Measurements from ENCODE around the gene MCMBP.
"Not testable (repeated sequence)": the region's sequence is repeated elsewhere in the genome, so short reads cannot be mapped to it uniquely, and the experiment has no call there.

The MCMBP gene

GRCh38 chr10:119830851-119831250 is 41.8 kb downstream of the MCMBP start:
- DNase-seq (ENCODE audit: low read depth), result no peak

- DNase-seq (ENCODE audit: low read depth), result no peak
Measured at GRCh38 chr10:119829429-119829828, 43.2 kb downstream of the MCMBP start.

DNA sequence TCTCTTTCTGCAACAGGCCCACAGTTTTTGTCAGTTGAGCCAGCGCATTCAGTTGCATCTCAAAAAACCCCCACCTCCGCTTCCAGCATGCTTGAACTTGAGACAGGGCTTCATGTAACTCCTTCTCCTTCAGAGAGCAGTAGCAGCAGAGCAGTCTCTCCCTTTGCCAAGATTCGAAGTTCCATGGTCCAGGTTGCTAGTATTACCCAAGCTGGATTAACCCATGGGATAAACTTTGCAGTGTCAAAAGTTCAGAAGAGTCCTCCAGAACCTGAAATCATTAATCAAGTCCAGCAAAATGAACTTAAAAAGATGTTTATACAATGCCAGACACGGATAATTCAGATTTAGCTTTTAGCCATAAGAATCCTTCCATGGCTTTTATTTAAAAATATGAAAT is 45.2 kb downstream of the MCMBP start:
- no peak for DNase-seq (ENCODE audit: low read depth)

DNA sequence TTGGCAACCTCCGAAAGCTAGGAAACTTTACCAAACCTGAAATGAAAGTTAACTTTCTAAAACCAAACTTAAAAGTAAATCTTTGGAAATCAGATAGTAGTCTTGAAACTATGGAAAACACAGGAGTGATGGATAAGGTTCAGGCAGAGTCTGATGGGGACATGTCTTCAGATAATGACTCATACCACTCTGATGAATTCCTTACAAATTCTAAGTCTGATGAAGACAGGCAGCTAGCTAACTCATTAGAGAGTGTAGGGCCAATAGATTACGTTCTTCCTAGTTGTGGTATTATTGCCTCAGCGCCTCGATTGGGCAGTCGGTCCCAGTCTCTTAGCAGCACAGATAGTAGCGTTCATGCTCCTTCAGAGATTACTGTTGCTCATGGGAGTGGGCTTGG is 45.9 kb downstream of the MCMBP start:
- no peak for DNase-seq (ENCODE audit: low read depth)

GRCh38 chr10:119824299-119824698 is 48.3 kb downstream of the MCMBP start:
- no peak for DNase-seq (ENCODE audit: low read depth)

DNA sequence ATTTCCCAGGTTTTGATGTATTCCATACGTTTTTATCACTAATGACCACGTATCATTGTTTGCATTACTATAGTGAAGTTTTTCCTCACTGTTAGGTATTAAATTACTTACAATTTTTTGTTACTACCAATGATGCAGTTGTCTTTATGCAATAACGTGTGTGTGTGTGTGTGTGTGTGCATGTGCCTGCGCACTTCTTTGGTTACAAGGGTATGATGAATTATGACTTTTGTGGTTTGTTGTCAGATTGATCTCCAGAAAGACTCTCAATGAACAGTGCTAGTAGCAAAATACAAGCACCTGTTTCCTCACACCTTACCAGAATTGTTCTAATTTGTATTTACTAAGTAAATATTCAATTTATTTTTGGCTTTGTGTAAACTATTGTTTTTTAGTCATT is 51.5 kb downstream of the MCMBP start:
- no peak for DNase-seq (ENCODE audit: low read depth)

DNA sequence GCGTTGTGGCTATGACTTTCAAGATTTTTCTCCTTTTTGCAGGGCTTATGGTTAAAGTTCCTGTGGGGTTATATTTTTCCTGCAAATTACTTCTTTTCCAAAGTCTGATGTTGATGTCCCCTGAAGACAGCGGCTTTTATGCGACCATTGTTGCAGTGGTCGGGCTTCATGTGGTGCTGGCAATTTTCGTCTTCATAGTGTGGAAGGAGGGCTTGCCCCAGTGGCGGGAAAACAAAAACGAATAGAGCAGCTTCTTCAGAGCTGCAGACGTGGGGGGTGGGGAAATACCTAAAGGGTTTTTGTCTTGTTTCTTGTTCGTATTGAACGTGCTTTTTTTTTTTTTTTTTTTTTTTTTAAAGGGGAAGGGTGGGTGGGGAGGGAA is 53.8 kb downstream of the MCMBP start:
- no peak for DNase-seq (ENCODE audit: low read depth)

DNA sequence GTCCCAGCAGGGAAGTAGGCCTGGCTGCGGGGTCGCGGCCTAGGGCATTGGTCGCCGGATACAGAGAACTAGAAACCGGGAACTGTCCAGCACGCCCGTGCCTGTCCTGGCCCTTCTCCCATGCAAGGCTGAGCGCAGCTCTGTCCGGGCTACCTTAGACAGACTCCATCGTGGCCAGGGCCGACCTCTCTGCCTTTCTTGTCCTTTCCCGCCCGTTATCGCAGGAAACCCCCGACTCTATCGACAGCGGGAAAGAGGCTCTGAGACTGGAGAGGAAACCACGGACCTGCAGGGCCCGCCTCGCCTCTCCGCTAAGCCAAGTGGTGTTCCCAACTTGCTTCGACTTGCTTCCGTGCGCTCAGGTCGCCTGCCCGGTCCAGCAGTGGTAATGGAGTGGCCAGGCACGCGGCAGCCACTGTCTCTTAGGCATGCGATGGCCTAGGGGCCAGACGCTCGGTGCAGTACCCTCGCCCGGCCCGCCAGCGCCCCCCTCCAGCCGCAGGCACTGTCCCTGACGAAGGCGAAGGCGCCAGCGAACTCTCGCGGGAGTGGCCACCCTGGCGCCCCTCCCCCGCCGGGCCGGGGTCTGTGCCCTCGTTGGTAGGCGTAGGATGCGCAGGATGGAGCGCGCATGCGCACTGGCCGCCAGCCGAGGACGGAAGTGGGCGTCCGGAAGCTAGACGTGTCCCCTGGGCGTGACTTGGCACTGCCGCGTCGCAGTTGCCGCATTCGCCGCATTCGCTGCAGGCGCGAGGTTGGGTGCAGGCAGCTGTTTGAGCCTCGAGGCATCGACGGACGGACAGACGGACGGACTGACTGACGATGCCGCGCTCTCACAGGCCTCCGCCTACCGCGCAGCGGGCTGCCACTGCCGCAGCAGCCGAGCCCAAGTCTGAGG is 54.4 kb downstream of the MCMBP start:
- no peak for DNase-seq (ENCODE audit: low read depth)

DNA sequence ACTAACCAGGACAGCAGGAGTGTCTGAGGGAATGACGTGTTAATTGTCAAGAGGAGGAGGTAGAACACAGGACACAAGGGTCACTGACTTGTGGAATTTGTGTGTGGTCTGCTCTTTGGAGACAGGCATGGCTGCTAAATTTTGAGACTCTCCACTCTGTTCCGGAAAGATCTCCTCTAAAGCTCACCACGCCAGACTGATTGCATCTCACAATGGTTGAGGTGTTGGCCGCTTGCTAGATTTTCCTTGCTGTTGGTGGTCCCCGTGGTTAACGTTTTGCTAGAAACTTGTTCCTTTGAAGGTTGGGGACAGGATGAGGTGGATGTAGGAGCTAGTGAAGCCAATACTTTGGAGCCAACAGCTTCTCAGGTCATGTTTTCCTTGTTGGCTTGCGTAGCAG is 57.0 kb downstream of the MCMBP start:
- DNase-seq (ENCODE audit: low read depth), result no peak

DNA sequence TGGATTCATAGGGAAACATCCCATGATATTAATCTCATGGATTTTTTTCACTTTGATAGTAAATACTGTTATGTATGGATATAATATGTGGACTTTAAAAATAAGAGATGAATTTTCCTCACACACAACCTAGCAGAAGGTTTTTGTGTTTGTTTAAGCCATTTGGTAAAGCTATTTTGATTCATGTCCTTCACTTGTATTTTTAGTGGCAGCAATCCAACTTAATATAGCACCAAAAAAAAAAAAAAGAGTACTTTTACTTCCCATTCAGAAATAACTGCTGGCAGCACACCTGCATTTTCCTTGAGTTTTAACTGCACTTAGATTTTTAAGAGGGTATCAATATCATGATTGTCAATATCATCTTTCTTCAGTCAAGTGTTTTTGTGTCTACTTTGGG is 60.0 kb downstream of the MCMBP start:
- no peak for DNase-seq (ENCODE audit: low read depth)

GRCh38 chr10:119811122-119811521 is 61.5 kb downstream of the MCMBP start:
- no peak for DNase-seq (ENCODE audit: low read depth)

DNA sequence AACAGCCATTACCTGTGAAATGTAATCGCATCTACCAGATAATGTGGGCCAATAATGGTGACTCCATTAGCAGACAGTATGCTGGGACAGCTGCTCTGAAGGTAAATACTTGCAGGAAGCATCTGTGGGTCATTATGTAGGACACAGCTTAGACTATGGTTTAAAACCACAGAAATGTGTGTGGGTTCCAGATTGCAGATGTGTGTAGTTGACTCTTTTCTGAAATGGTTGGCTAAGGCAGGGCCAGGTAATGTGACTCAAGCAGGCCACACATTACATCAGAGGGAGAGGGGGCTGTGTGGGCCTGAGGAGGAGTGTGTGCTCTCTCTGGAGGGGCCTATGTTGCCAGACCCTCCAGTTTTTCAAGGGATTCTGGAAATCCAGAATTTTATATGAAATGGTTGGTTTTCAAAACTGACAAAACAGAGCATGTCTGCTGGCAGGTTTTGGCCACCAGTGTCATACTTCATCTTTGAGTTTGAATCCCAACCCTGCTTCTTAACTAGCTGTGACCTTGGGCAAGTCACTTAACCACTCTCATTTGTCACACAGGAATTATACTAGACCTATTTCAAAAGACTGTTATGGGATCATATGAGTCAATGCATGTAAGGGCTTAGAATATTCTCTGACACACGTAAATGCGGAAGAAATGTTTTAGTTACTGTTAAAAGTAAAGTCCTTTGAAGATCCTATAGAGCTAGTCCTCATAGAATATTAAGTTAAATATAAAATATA is 64.5 kb downstream of the MCMBP start:
- DNase-seq (ENCODE audit: low read depth), result no peak

- no peak for DNase-seq (ENCODE audit: low read depth)
Measured at GRCh38 chr10:119806334-119807130, 66.1 kb downstream of the MCMBP start.

DNA sequence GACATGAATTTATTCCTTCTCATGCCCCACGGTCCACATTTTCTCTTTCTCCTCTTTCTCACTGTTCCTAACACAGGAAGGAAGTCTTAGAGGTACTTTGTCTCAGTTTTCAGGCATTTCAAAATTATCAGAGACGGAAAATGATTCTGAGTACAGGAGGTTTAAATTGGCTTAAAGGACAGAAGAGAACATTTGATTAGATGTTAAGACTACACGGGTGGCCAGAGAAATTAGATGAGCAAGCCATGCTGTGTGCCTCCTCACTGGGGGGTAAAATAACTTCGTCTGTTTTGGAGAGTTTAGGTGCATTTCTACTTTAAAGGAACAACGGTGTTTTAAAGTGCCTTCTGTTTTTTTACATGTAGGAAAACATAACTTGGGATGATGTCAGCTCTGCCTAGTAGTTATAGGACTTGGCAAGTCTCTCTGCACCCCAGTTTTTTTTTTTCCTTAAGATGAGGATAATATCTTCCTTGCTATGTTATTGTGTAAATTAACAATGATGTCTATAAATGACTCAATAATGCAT is 66.9 kb downstream of the MCMBP start:
- DNase-seq (ENCODE audit: low read depth), result no peak

GRCh38 chr10:119803264-119803663 is 69.4 kb downstream of the MCMBP start:
- DNase-seq (ENCODE audit: low read depth), result no peak

DNA sequence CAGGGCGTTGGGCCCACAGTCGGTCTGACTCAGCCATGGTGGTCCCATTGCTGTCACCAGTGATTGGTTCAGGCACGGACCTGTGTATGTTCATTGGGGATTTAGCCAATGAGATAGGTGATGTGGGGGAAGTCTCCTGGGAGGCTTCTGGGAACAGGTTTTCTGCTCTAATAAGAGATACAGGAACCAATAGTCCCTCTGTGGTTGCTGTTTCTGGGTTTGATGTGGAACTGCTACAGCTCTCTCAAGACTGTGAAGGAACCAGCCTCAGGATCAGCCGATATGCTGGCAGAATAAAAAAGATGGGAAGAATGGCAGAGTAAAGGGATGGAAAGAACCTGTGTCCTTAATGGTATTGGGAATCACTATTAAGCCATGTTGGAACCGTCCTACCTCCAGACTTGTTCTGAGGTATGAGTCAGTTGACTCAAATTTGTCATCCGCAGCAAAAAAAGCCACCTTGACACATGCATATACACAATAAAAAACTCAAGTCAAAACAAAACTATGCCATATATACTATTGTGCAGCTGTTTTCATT is 70.6 kb downstream of the MCMBP start:
- no peak for DNase-seq (ENCODE audit: low read depth)

- DNase-seq (ENCODE audit: low read depth), result no peak
Measured at GRCh38 chr10:119801176-119801575, 71.5 kb downstream of the MCMBP start.

DNA sequence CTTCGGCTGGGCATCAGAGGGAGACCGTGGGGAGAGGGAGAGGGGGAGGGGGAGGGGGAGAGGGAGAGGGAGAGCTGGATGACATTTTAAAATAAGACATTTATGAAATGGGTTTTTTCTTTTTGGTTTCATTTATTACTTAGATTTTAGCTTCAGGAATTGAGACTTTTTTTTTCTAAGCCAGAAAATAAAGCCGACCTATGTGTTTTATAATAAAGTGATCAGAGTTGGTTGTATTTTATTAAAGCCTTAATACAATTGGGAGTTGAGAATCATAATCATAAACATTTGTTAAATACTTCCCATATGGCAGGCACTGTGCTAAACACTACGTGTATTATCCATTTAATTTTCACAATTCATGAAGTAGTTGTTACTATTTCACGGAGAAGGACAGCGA is 76.6 kb downstream of the MCMBP start:
- DNase-seq (ENCODE audit: low read depth), result no peak

GRCh38 chr10:119795101-119795500 is 77.5 kb downstream of the MCMBP start:
- DNase-seq (ENCODE audit: low read depth), result not testable (repeated sequence)

- DNase-seq (ENCODE audit: low read depth), result no peak
Measured at GRCh38 chr10:119786117-119786769, 86.4 kb downstream of the MCMBP start.

- DNase-seq (ENCODE audit: low read depth), result no peak
Measured at GRCh38 chr10:119784340-119785067, 88.1 kb downstream of the MCMBP start.

All from activated gamma-delta T cell treated with anti-CD3 and anti-CD28 coated beads, Interleukin-2, amount 50 U/mL, for 16 hours (primary cell).